Mesenchymal stem cell (in vitro differentiated cells and primary cell): ENCODE data around the gene SUSD4.

Source experiments
- DNase-seq: peaks from one replicate; pipeline ENCODE4 v3.0.0-alpha.2; 2013
- H2AFZ ChIP-seq: one replicate; pipeline ENCODE4 v1.6.1; 2013; ENCODE audit warnings: low read depth, mild to moderate bottlenecking, control low read depth, inconsistent platforms, low read length, moderate library complexity
- H2AK5ac ChIP-seq: 2 replicates; pipeline ENCODE4 v1.6.1; 2013; ENCODE audit warnings: low read length, moderate library complexity, mild to moderate bottlenecking, inconsistent platforms; ENCODE audit not compliant: severe bottlenecking
- H2BK120ac ChIP-seq: one replicate; pipeline ENCODE4 v1.6.1; 2013; ENCODE audit warnings: low read depth, mild to moderate bottlenecking, inconsistent platforms, low read length, moderate library complexity
- H2BK12ac ChIP-seq, 2 experiments: one replicate each; pipeline ENCODE4 v1.6.1; 2013; ENCODE audit warnings: inconsistent platforms in 2 of 2, low read length in 2 of 2, mild to moderate bottlenecking in 2 of 2, moderate library complexity in 2 of 2, control low read depth in 1 of 2
- H2BK15ac ChIP-seq: one replicate; pipeline ENCODE4 v1.6.1; 2013; ENCODE audit warnings: mild to moderate bottlenecking, low read depth, inconsistent platforms; ENCODE audit not compliant: poor library complexity, severe bottlenecking
- H2BK5ac ChIP-seq: 2 replicates; pipeline ENCODE4 v1.6.1; 2013; ENCODE audit warnings: low read depth, mild to moderate bottlenecking, low read length, control low read depth, inconsistent platforms; ENCODE audit not compliant: poor library complexity, severe bottlenecking
- H3K14ac ChIP-seq, 2 experiments: one replicate each; pipeline ENCODE4 v1.6.1; 2013; ENCODE audit warnings: inconsistent platforms in 2 of 2, low read length in 2 of 2, control low read depth in 1 of 2, mild to moderate bottlenecking in 1 of 2, moderate library complexity in 1 of 2
- H3K18ac ChIP-seq, 2 experiments: one replicate each; pipeline ENCODE4 v1.6.1; 2013; ENCODE audit warnings: inconsistent platforms in 2 of 2, low read length in 2 of 2, control low read depth in 1 of 2, low read depth in 1 of 2, mild to moderate bottlenecking in 1 of 2
- H3K23ac ChIP-seq, 2 experiments: one replicate each; pipeline ENCODE4 v1.6.1; 2013; ENCODE audit warnings: inconsistent platforms in 2 of 2, low read length in 2 of 2, mild to moderate bottlenecking in 2 of 2, moderate library complexity in 2 of 2, control low read depth in 1 of 2
- H3K27ac ChIP-seq: 2 replicates; pipeline ENCODE4 v1.5.1; 2013; ENCODE audit warnings: mild to moderate bottlenecking, moderate library complexity, low read length, control low read depth, inconsistent platforms; ENCODE audit not compliant: poor library complexity, severe bottlenecking
- H3K27me3 ChIP-seq, 2 experiments: 2 replicates each; pipeline versions ENCODE4 v1.6.1 to v1.7.0; 2013; ENCODE audit warnings: low read length in 2 of 2, mild to moderate bottlenecking in 2 of 2, moderate library complexity in 2 of 2, control low read depth in 1 of 2, inconsistent platforms in 1 of 2; ENCODE audit not compliant: control insufficient read depth in 1 of 2, insufficient read depth in 1 of 2
- H3K36me3 ChIP-seq, 2 experiments: 2 replicates each; pipeline versions ENCODE4 v1.6.1 to v1.7.0; 2013; ENCODE audit warnings: low read length in 2 of 2, control low read depth in 1 of 2, inconsistent platforms in 1 of 2, low read depth in 1 of 2, mild to moderate bottlenecking in 1 of 2; ENCODE audit not compliant: insufficient read depth in 2 of 2, control insufficient read depth in 1 of 2
- H3K4ac ChIP-seq, 2 experiments: one replicate each; pipeline ENCODE4 v1.6.1; 2013; ENCODE audit warnings: inconsistent platforms in 2 of 2, low read length in 2 of 2, mild to moderate bottlenecking in 2 of 2, moderate library complexity in 2 of 2, control low read depth in 1 of 2, low read depth in 1 of 2
- H3K4me1 ChIP-seq: 2 replicates; pipeline ENCODE4 v1.6.1; 2013; ENCODE audit warnings: low read depth, low read length, control low read depth; ENCODE audit not compliant: control insufficient read depth, insufficient read depth
- H3K4me2 ChIP-seq: 2 replicates; pipeline ENCODE4 v1.6.1; 2013; ENCODE audit warnings: low read length, mild to moderate bottlenecking, inconsistent platforms; ENCODE audit not compliant: poor library complexity, severe bottlenecking
- H3K4me3 ChIP-seq, 2 experiments: 2 replicates each; pipeline versions ENCODE4 v1.5.1 to v1.7.0; 2013; ENCODE audit warnings: low read length in 2 of 2, mild to moderate bottlenecking in 2 of 2, control low read depth in 1 of 2, low read depth in 1 of 2; ENCODE audit not compliant: insufficient read depth in 1 of 2
- H3K79me1 ChIP-seq: replicated peaks from 2 replicates; pipeline ENCODE4 v1.6.1; 2013; ENCODE audit warnings: mild to moderate bottlenecking, control low read depth, low read length, inconsistent platforms; ENCODE audit not compliant: poor library complexity, severe bottlenecking
- H3K9ac ChIP-seq: 2 replicates; pipeline ENCODE4 v1.7.0; 2013; ENCODE audit warnings: mild to moderate bottlenecking, low read length, moderate library complexity
- H3K9me3 ChIP-seq: 2 replicates; pipeline ENCODE4 v1.7.0; 2013; ENCODE audit warnings: mild to moderate bottlenecking, low read length; ENCODE audit not compliant: control insufficient read depth
- H4K8ac ChIP-seq: one replicate; pipeline ENCODE4 v1.6.1; 2013; ENCODE audit warnings: inconsistent platforms, mild to moderate bottlenecking, low read length, moderate library complexity
- H4K91ac ChIP-seq: one replicate; pipeline ENCODE4 v1.6.1; 2013; ENCODE audit warnings: mild to moderate bottlenecking, low read length, inconsistent platforms
- WGBS: methylation state at CpG from one replicate; pipeline ENCODE4 v1.1.7; 2013; ENCODE audit warnings: mixed read lengths; 5-methylcytosine and 5-hydroxymethylcytosine counted together

Gene SUSD4

DNA sequence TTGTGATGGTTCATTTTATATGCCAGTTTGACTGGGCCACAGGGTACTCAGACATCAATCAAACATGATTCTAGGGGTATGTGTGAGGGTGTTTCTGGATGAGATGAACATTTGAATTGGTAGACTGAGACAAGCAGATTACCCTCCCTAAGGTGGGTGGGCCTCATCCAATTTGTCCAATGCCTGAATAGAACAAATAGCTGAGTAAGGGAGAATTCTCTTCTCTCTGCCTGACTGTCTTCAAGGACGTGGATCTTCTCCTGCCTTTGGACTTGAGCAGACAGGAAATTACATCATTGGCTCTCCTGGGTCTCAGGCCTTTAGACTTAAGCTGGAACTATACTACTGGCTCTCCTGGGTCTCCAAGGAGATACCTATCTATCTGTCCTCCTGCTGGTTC lies 64.4 kb downstream of the SUSD4 start:
- no peak overlapping the region for H2BK12ac ChIP-seq
- peaks cover 10% of the 10 kb centered on the region for H3K9me3 ChIP-seq
- H4K8ac ChIP-seq = no peak overlapping the region
- H2BK15ac ChIP-seq = no peak overlapping the region
- no peak overlapping the region for H3K14ac ChIP-seq
- no peak overlapping the region for H3K9ac ChIP-seq
- no peaks in the 10 kb centered on the region for H3K79me1 ChIP-seq
- H3K23ac ChIP-seq = no peak overlapping the region
- no peak overlapping the region for H3K18ac ChIP-seq
- H2BK5ac ChIP-seq = no peak overlapping the region
- H3K27me3 ChIP-seq = peaks cover 14 to 57% of the 10 kb centered on the region in 2 experiments
- no peak overlapping the region for H3K27ac ChIP-seq
- H3K4me2 ChIP-seq = no peak overlapping the region
- H3K4me3 ChIP-seq = no peak overlapping the region
- no peaks in the 10 kb centered on the region for H3K4me1 ChIP-seq
- WGBS = 6% methylated on average over 1 of the region's 1 CpG
- no peak overlapping the region for H2AK5ac ChIP-seq
- no peak overlapping the region for H2BK120ac ChIP-seq
- DNase-seq = no peak
- no peaks in the 10 kb centered on the region for H3K36me3 ChIP-seq
- no peak overlapping the region for H3K4ac ChIP-seq
- H4K91ac ChIP-seq = no peak overlapping the region
- H2AFZ ChIP-seq = no peak overlapping the region

DNA sequence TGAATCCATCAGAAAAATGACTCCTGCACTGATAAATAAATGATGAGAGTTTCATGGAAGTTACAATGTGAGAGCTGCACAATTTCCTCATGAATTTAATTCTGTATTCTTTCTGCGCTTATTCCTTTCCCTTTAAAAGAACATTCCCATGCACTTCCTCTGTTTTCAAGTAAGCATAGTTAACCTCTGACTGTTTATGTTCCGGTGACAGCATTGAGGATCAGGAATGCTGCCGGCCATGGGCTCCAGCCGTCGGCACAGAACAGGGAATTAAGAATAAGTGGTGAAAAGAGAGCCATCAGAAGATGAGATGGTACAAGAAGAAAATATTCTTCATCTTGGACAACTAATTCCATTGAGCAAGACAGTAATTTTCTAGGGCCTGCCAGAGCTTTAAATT lies 65.3 kb downstream of the SUSD4 start:
- Histone ChIP-seq H3K18ac (no peak overlapping the region), H2BK5ac (no peak overlapping the region), H3K4me3 (no peak overlapping the region), H2AK5ac (no peak overlapping the region), H3K4me1 (no peaks in the 10 kb centered on the region), H3K27ac (no peak overlapping the region), H4K91ac (no peak overlapping the region), H3K14ac (no peak overlapping the region), H4K8ac (no peak overlapping the region), H2BK12ac (no peak overlapping the region), H2BK15ac (no peak overlapping the region), H3K9me3 (peaks cover 10% of the 10 kb centered on the region), H2BK120ac (no peak overlapping the region), H3K27me3 (peaks cover 19 to 64% of the 10 kb centered on the region in 2 experiments), H3K9ac (no peak overlapping the region), H3K4ac (no peak overlapping the region), H3K23ac (no peak overlapping the region), H3K79me1 (no peaks in the 10 kb centered on the region), H3K36me3 (no peaks in the 10 kb centered on the region), H3K4me2 (no peak overlapping the region), H2AFZ (no peak overlapping the region)
- 8% methylated on average over 4 of the region's 5 CpGs for WGBS
- DNase-seq = peak; percentile 24

DNA sequence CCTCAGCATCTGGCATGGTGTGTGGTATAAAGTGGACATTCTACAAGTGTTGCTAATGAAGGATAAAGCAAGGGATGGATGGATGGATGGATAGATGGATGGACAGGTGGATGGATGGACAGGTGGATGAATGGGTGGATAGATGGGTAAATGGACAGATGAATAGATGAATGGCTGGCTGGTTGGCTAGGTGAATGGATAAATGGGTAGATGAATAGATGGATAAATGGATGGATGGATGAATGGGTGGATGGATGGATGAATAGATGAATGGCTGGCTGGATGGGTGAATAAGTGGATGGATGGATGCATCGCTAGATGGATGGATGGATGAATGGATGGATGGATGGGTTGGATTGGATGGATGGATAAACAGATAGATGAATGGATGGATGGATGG lies 66.2 kb downstream of the SUSD4 start:
- Histone ChIP-seq H4K8ac (no peak overlapping the region), H2BK12ac (no peak overlapping the region), H3K27me3 (peaks cover 28 to 73% of the 10 kb centered on the region in 2 experiments), H2BK15ac (no peak overlapping the region), H3K9ac (no peak overlapping the region), H3K4me2 (no peak overlapping the region), H3K36me3 (no peaks in the 10 kb centered on the region), H3K27ac (no peak overlapping the region), H2AFZ (peak overlapping the region; percentile 15), H3K79me1 (no peaks in the 10 kb centered on the region), H3K23ac (no peak overlapping the region), H3K14ac (no peak overlapping the region), H3K4me1 (no peaks in the 10 kb centered on the region), H2AK5ac (no peak overlapping the region), H2BK5ac (no peak overlapping the region), H3K9me3 (peaks cover 6% of the 10 kb centered on the region), H3K4ac (no peak overlapping the region), H3K4me3 (no peak overlapping the region), H3K18ac (no peak overlapping the region), H2BK120ac (no peak overlapping the region), H4K91ac (no peak overlapping the region)
- DNase-seq = no peak
- WGBS = 86% methylated on average over 1 of the region's 1 CpG

DNA sequence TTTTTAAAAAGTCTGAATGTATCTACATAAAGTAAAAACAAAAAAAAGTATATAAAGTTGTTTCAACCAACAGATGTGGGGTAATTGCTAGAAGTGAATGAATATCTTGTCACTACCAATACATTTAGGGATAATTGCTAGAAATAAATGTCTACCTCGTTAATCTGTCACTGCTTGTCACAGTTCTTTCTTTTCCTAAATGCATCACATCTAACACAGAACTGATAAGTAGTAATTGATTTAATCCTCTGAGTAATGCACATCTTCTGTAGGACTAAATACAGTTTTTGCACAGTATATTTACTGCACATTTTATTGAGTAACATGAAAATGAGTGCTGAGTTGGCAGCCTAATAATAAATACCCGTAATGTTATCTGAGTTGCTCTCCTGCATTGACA lies 72.2 kb downstream of the SUSD4 start:
- no peaks in the 10 kb centered on the region for H3K36me3 ChIP-seq
- no peak overlapping the region for H3K4ac ChIP-seq
- H3K4me1 ChIP-seq = no peaks in the 10 kb centered on the region
- H3K79me1 ChIP-seq = no peaks in the 10 kb centered on the region
- WGBS = no CpG with 5 or more reads among the region's 2 CpGs
- no peak overlapping the region for H2BK15ac ChIP-seq
- H3K23ac ChIP-seq = no peak overlapping the region
- H2BK5ac ChIP-seq = no peak overlapping the region
- H3K4me2 ChIP-seq = no peak overlapping the region
- H3K27ac ChIP-seq = no peak overlapping the region
- H3K14ac ChIP-seq = no peak overlapping the region
- no peak overlapping the region for H2BK120ac ChIP-seq
- no peak overlapping the region for H3K4me3 ChIP-seq
- H3K18ac ChIP-seq = no peak overlapping the region
- H3K9ac ChIP-seq = no peak overlapping the region
- H3K9me3 ChIP-seq = no peaks in the 10 kb centered on the region
- no peak overlapping the region for H2BK12ac ChIP-seq
- H2AK5ac ChIP-seq = no peak overlapping the region
- H2AFZ ChIP-seq = no peak overlapping the region
- no peak overlapping the region for H4K8ac ChIP-seq
- H3K27me3 ChIP-seq = peaks cover 36 to 77% of the 10 kb centered on the region in 2 experiments
- H4K91ac ChIP-seq = no peak overlapping the region
- no peak for DNase-seq
